HG02884 (cell line): ENCODE measurements around the gene MEG3.

Experiments
- ATAC-seq: cut with Tn5 transposase; IDR thresholded peaks from one replicate; pipeline ENCODE4 v1.9.1; 2021; ENCODE audit warnings: mild to moderate bottlenecking, moderate library complexity; ENCODE audit not compliant: unreplicated experiment

The MEG3 gene

GRCh38 chr14:100844421-100844820 is 18.5 kb downstream of the MEG3 start:
- no peak for ATAC-seq

- ATAC-seq = no peak
Observed at GRCh38 chr14:100844846-100845245, 18.9 kb downstream of the MEG3 start.

GRCh38 chr14:100845341-100845740 is 19.4 kb downstream of the MEG3 start:
- ATAC-seq = no peak

GRCh38 chr14:100846309-100846859 is 20.5 kb downstream of the MEG3 start:
- no peak for ATAC-seq

GRCh38 chr14:100849115-100849781 is 23.3 kb downstream of the MEG3 start:
- ATAC-seq = no peak

GRCh38 chr14:100850841-100851585 is 25.1 kb downstream of the MEG3 start:
- ATAC-seq = no peak

- no peak for ATAC-seq
Observed at GRCh38 chr14:100851586-100851916, 25.6 kb downstream of the MEG3 start.

- ATAC-seq = no peak
Observed at GRCh38 chr14:100851946-100852620, 26.2 kb downstream of the MEG3 start.

- ATAC-seq = no peak
Observed at GRCh38 chr14:100854435-100854834, 28.5 kb downstream of the MEG3 start.

- ATAC-seq = no peak
Observed at GRCh38 chr14:100855256-100855930, 29.5 kb downstream of the MEG3 start.

GRCh38 chr14:100856056-100856950 is 30.4 kb downstream of the MEG3 start:
- ATAC-seq = no peak

GRCh38 chr14:100857233-100857922 is 31.5 kb downstream of the MEG3 start:
- ATAC-seq = no peak

GRCh38 chr14:100857923-100858837 is 32.3 kb downstream of the MEG3 start:
- no peak for ATAC-seq

- ATAC-seq = no peak
Observed at GRCh38 chr14:100858838-100859220, 32.9 kb downstream of the MEG3 start.

- no peak for ATAC-seq
Observed at GRCh38 chr14:100859781-100860180, 33.9 kb downstream of the MEG3 start.

GRCh38 chr14:100860556-100861187 is 34.8 kb downstream of the MEG3 start:
- ATAC-seq = no peak

- ATAC-seq = no peak
Observed at GRCh38 chr14:100861188-100861936, 35.4 kb downstream of the MEG3 start.

- no peak for ATAC-seq
Observed at GRCh38 chr14:100861937-100862247, 36.0 kb downstream of the MEG3 start.
